Kidney glomerular epithelial cell (primary cell): Measurements from ENCODE around the gene MYBPHL.

Experiments
- DNase-seq: peaks from one replicate; lab custom pipeline; 2025; lab: John Stamatoyannopoulos, UW

MYBPHL gene, protein sequence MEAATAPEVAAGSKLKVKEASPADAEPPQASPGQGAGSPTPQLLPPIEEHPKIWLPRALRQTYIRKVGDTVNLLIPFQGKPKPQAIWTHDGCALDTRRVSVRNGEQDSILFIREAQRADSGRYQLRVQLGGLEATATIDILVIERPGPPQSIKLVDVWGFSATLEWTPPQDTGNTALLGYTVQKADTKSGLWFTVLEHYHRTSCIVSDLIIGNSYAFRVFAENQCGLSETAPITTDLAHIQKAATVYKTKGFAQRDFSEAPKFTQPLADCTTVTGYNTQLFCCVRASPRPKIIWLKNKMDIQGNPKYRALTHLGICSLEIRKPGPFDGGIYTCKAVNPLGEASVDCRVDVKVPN

DNA sequence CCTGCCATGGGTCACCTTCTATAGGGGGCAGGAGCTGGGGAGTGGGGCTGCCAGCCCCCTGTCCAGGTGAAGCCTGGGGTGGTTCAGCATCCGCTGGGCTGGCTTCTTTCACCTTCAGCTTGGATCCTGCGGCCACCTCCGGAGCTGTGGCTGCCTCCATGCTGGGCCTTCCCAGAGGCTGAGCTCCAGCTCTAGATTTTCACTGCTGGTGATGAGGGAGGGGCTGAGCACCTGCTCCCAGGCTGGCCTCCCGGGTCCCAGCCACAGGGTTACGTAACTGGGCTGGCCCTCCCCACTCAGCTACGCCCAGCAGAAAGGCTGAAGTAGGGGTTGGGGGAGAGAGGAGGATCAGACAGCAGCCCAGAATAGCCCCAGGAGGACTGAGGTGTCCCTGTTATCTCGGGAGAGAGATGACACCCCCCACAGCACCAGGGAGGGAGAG, at the start of gene MYBPHL:
MYBPHL (minus strand) TSS at position 180 of the 442 bp plus-strand sequence; CDS start at position 160, 20 bp downstream.
- no peak for DNase-seq

DNA sequence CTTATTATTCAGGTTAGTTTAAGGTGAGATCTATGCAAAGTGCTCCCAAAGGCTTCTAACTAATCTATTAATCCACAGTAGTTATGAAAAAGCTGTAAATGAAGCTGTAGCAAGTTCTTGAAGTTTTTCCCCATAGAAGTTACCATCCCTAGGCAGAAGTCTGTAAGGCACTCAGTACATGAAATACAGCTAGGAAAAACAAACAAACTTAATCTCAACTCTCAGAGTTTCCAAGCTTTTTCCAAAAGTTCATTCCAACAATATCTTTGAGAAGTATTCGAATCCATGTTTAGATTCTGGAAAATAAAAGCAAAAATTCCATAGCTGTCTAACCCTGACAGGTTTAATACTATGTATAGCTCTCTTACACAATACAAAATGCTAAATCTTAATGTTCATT, 49.7 kb upstream of the MYBPHL start:
- no peak for DNase-seq

DNA sequence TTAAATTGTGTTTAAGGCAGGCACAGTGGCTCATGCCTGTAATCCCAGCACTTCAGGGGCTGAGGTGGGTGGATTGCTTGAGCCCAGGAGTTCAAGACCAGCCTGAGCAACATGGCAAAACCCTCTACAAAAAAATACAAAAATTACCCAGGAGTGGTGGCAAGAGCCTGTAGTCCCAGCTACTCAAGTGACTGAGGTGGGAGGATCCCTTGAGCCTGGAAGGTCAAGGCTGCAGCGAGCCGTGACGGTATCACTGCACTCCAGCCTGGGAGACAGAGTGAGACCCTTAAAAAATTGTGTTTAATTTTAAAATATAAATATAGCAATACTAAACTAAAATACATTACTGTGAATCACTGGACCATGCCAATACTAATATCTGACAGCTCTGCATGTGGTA, 48.1 kb upstream of the MYBPHL start:
- no peak for DNase-seq

DNA sequence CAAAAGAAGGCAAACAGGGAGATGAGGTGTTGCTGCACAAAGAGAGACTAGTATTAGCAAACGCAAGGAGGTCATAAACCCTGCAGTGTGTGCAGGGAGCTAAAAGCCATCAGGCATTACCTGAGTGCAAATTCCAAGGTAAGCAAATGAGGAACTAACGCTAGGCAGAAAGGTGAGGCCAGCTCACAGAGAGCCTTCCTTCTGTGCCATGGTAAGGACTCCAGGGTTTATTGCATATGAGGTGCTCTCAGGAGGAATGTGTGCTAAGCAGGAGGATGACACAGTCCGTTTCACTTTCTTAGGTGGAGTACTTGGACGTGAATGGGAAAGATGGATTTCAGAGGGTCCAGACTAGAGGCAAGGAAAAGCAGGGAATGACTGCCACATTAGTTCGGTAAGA, 44.6 kb upstream of the MYBPHL start:
- no peak for DNase-seq

DNA sequence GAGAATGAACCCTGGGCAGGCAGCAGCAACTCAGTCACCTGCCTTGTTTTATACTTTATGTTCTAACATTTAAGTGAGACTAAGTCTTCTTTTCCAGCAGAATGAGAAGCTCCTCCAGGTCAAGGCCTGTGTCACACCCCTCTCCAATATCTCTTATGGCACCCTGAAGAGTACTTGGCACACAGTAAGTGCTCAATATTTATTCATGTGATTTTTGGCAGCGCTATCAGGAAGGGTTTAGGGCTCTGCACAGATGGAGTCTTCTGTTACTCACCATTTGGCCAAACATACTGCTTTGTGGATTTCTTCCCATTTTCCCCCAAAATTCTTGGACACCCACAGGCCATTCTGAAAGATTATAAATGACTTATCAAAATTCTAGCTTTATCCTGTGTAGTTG, 43.8 kb upstream of the MYBPHL start:
- no peak for DNase-seq

DNA sequence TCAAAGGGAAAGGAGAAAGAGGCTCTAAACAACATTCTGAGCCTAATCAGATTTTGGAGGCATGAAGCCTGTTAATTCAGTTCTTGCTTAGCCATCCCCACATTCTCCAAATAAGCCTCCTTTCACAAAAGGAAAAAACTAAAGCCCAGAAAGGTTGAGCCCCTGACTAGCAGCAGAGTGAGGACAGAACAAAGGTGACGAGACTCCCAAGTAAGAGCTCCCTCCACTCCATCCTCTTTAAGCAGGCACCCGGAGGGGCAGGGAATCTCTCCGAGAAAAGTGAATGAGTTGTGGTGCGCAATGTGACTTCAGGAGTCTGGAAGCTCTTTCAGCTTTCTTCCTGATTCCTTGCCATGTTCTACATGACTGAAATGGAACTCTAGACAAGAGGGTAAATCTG, 43.4 kb upstream of the MYBPHL start:
- no peak for DNase-seq

DNA sequence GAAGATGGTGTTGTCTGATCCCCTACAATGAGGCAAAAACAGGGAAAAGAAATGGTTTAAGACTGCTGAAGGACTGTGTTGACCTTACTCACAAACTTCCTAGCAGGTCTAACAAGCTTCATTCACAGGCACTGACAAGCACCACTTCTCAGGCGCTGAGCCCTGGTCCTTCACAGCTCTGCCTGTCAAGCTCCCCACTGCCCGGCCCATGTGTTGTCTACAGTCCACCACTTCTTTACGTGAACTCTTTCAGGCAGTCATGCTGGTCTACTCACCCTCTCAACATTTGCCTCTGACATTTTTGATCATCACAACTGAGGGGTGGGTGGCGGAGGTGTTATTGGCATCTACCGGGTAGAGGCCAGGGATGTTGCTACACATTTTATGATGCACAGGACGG, 40.7 kb upstream of the MYBPHL start:
- DNase-seq, result no peak

DNA sequence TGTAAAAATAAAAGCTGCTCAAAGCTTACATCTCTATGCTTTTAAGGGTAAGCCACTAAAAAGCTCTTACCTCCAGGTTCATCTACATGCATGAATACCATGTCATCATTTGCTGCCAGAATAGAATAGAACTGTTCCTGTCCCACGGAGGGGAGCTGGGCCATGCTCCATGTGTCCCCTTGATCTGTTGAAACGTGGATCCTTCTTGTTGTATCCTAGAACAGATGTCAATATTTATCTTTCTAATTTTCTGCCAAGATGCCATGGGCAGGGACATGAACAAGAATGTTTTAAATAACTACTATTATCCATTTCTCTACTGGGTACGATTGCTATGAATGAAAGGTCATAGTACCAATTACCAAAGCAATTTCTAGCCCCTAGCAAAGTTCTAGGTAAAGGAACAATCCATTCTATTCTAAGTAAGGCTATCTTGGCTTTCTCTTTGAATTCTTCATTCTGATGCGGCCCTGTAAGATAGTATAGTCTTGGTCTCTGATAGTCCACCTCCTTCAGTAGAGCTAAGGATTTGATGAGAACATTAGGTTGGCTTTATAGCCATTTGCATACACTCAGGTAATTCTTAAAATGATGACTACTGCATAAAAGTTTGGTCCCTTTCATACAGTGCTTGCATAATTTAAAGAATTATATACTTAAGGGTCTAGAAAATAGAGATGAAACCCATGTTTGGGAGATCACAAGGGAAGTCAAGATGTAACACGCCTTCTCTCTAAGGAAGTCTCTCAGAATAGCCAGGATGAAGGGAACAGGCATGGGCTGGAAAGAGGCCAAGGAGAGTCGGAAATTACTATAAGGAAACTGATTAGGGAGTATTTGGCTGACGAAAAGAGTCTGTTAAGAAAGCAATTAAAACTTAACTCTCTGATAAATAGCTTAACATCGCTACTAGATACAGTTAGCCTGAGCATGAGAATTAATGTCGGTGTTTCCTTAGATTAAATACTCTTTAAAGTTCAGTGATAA, 35.4 kb upstream of the MYBPHL start:
- DNase-seq, result no peak

DNA sequence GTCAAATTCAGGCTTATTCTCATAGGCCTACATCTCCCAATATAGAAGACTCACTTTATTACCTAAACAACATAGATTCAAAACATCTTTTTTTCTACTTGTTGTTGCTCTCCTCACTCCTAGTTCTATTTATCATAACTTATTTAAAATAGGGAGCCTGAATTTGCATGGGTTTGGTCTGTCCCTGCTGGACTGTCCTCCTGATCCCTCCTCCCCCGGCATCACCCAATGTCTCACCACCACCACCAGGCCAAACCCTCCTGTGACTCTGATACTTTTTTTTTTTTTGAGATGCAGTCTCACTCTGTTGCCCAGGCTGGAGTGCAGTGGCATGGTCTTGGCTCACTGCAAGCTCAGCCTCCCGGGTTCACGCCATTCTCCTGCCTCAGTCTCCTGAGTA, 31.8 kb upstream of the MYBPHL start:
- no peak for DNase-seq

DNA sequence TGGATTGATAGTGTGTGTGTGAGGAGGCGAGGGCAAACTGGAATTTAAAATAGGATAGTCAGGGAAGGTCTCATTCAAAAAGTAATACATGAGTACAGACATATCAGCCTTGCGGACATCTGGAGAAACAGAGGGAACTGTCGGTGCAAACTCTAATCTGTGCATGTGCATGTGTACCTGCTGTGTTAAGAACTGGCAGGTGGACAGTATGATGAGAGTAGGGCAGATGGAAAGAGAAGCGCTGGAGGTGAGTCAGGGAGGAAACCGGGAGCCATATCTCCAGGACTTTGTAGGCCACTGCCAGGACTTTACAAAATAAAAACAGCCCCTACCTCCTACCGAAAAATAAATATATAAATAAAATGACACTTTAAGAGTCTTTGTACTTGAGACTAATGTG, 31.3 kb upstream of the MYBPHL start:
- DNase-seq, result no peak

DNA sequence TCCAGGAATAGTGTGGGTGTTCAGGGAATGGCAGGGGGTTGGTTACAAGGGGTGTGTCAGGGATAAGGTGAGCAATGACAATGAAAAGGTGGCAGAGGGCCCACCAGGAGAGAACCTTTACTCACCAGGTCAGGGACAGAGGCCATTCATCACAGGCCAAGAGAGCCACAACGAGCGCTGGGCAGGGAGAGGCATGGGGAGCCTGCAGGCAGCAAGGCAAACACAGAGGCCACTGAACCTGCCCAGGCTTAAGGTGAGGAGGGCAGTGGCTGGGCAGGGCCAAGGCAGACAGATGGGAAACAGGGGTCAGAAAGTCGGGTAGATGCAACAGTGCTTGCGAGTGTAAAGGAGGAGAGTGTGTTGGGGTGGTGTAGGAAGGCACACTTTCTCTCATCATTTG, 28.3 kb upstream of the MYBPHL start:
- DNase-seq, result no peak

DNA sequence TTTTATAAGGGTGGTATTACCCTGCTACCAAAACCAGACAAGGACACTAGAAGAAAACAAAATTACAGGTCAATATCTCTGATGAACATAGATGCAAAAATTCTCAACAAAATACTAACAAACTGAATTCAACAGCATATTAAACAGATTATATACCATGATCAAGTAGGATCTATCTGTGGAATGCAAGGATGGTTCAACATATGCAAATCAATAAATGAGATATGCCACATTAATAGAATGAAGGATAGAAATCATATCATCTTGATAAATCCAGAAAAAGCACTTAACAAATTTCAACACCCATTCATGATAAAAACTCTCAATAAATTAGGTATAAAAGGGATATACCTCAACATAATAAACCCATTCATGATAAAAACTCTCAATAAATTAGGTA, 24.3 kb upstream of the MYBPHL start:
- DNase-seq, result no peak

DNA sequence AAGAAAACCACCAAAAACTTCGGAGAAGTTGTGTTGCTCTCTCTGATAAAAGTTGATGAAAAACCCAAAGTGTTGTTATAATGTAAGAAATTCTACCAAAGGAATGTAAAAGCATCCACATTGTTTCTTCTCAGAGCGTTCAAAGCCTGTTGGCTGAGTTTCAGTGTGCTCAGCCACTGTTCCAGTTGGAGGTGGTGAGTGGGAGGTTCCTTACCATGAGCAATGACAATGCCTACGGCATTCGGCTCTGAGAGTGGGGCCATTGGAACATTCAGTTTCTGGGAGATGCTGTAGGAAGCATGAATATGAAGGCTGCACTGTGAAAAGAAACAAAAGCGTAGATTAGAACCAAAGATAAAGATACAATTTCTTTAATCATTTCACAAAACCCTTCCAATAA, 20.5 kb upstream of the MYBPHL start:
- peak; percentile 3 for DNase-seq

DNA sequence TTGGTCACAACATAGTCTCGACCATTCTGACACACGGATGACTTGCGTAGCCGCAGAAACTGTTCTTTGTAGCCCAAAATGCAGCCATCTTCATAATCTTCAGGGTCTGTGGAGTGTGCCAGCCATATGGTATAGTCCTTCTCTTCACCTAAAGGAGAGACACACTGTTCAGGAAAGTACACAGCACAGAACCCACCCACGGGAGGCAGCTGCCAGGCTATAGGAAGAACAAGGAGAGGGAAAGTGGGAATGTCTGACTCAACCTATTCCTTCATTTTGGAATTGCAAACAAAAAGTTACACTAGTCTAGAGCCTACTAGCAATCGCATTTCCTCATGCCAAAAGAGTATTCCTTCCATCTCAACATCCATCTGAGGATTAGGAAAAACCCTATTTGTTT, 16.2 kb upstream of the MYBPHL start:
- no peak for DNase-seq

DNA sequence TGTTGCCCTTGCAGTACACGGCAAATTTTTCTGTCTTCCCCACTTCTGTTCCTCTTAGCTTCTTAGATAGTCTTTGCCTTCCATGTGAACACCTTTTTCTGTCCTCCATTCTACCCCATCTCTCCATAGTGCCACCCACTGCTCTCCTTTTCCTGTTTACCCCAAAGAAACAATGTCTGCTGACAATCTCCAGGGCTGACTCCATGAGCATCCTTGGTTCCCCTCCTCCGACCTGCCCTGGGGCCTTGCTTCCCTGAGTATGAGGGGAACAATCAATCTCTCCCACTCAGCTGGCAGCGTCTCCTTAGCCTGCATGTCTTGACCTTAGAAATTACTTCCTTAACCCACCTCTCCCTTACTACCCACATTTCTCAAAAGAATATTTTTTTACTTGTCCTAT, 12.3 kb upstream of the MYBPHL start:
- DNase-seq, result no peak

DNA sequence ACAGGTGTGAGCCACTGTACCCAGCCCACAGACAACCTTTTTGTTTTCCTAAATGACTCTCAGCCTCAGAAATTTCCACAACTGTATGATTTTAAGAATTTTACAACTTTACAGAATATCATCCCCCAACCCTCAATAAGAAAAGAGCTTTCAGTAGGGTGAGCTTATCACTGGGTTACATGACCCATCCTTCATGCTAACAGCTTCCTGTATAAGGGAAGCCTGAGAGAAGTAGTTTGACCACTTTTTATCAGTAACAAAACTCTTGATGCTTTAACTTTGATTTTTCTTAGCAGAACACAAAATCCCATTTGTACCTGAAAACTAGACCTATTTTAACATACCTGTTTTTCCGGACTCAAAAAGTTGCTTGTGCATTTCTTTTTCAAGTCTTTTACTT, 9.7 kb upstream of the MYBPHL start:
- no peak for DNase-seq

DNA sequence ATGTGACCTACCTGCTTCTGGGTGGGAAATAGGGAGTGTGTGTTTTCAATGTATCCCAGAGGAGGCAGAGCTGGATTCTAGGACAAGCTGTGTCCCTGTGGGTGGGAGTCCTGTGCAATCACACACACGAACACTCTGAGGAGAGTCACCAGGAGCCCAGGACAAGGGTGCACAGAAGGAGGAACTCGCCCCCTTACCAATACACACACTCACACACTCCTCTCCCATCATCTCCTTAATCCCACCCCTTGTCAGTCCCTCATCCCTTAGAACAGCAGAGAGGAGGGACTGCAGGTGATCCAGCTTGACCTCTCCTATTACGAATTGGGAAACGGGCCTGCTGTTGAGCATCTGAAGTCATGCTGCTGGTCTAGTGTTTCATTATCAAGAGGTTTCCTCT, 8.5 kb upstream of the MYBPHL start:
- DNase-seq, result no peak

DNA sequence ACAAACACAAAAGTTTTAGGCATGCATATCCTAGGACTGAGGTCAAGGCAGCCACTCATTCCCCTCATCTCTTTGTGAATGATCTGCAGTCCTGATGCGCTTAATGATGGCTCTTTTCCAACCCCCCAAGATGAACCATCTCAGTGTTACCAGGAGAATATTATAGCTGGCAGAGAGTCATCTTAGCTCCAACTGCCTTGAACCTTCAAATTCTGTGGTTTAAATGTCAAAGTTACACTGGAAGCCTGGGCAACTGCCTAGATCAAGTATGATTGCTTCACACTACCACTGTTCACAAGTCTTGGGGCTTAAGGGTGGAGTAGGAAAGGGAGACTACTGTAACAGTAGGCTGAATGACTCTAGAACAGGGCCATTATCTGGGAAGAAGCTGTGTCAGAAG, 8.0 kb upstream of the MYBPHL start:
- no peak for DNase-seq

DNA sequence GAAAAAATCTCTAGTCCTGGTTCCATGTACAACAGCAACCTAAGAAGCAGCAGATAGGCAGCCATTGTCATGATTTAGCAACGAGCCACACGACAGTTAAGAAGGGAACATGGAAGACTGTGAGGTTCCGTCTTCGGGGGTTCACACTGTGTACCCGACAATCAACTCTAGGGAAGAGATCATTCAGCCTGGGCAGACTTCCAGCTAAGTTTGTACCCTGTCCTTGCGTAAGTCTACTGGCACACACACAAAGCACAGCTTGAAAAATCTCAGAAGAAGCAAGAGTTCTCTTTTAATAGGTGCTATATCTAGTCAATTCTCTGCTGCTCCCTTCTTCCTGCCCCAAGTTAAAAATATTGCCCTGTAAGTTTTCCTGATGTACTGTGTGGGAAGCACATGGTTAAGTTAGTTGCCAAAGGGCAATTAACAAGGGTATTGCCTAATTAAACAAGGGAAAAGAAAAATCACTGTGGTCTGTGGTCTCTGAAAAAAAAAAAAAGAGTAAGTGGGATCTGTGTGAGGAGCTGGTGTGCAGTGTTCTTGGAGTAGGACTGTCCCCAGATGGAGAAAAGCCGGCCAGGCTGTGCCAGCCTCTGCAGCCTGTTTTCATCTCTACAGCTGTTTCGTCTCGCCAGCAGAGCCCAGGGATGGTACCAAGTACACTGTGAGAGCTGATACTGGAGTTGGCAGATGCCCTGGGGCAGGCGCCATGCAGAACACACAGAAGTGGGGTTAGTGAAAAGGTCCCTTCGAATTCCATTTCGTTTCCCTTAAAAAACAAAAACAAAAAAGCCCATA, 6.4 kb upstream of the MYBPHL start:
- DNase-seq, result no peak

DNA sequence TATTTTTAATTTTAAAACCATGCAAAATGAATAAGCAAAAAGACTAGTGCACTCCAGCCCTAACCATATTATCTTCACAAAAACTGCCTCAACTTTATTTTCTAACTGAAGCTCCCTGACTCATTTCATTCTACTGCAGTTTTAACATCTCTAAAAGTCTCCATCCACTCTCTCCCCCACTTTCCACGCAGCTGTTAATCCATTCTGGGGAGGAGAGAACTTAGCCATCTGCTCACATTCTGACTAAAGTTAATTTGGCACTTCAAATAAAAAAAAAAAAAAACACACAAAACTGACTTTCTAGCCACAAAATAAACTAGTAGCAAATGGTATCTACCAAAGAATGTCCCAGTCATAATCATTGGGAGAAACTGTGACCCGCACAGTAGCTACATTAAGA, 5.4 kb upstream of the MYBPHL start:
- DNase-seq, result no peak

DNA sequence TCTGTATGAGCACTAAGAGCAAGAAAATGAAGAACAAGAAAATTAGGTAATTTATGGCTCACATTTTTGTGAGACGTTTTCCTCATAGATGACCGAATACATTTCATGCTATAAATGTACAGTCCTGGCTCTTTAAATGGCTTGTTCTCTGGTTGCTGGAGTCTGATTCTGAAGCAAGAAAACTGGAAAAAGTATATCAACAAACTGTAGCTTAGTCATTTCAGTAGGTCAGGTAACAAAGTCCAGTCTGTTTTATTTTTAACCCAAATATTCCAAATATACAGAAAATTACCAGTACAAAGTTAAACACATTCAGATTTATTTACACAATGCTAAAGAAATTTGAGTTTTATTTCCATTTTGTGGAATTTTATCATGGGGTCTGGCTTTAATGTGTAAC, 2.5 kb upstream of the MYBPHL start:
- DNase-seq, result no peak

DNA sequence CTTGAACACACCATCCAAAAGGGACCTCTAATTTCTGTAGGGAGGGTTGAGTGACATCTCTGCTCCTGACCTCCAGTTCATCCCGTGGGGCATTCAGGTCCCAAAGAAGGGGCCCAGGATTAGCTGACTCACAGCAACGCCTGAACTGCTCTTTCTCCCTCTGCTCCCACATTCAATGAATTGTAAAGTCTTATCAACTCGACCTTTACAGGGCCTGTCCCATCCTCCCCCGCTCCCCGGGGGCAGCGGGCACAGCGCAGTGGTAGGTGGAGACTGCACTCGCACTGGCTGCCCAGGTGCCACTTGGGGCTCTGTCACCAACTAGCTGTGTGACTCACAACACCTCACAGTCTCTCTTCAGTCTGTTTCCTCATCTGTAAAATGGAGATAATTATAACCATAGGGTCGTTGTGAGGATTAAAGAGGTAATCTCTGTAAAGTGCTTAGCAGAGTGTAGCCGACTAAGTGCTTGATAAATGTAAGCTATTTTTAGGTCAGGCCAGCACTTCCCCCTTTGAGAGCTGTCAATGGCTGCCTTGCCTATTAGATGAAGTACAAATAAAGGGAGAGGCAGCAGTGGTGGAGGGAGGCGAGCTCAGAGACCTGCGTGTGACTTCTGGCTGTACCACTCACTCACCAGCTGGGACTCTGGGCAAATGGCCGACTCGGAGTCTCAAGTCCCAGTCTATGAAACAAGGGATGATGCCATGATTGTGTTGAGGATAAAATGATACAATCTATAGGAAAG, 637 bp upstream of the MYBPHL start:
- DNase-seq, result no peak
